HL-60/S4 treated with phorbol 12-myristate 13-acetate at 8.2 ng/mL for 4 days and 3 days (cell line): ENCODE results near the gene ZNF639.
"Not testable (repeated sequence)": the region's sequence is repeated elsewhere in the genome, so short reads cannot be mapped to it uniquely, and the experiment has no call there.

Source experiments
- in situ Hi-C: fragments of 300-500 bp; cut with MboI; formaldehyde crosslinking; loops from 2 replicates; pipeline ENCODE4 v1.15.0; 2022; ENCODE audit warnings: low sequenced_read_pairs

The ZNF639 gene

GRCh38 chr3:179322286-179323196 lies at the start of gene ZNF639:
Gene ZNF639 (plus strand): TSS chr3:179323031. CDS start chr3:179328294, 5,263 bp downstream.
- in situ Hi-C loops = no loop called here

- in situ Hi-C loops = not testable (repeated sequence)
Observed at GRCh38 chr3:179274434-179274833, 48.4 kb upstream of the ZNF639 start.

- in situ Hi-C loops = no loop called here
Observed at GRCh38 chr3:179276001-179276400, 46.8 kb upstream of the ZNF639 start.

- in situ Hi-C loops = no loop called here
Observed at GRCh38 chr3:179276743-179277142, 46.1 kb upstream of the ZNF639 start.

GRCh38 chr3:179278151-179278550 lies 44.7 kb upstream of the ZNF639 start:
- in situ Hi-C loops = no loop called here

- in situ Hi-C loops = no loop called here
Observed at GRCh38 chr3:179278932-179279693, 43.7 kb upstream of the ZNF639 start.

DNA sequence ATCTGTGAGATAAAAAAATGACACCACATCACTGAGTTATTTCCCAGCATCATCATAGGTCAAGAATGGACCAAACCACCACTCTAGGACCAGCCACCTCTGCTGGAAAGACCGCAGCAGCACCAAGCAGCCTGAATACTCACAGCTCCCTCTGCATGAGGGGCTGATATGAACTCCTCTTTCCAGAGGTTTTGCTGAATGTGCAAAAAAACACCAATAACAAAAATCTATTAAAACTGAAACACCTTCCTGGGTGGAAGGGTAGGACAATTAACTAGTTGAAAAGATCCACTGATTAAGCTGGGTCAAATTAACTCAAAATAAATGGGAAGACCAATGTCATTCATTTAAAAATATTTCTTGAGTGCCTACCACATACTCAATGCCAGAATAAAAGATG lies 43.0 kb upstream of the ZNF639 start:
- in situ Hi-C loops = no loop called here

- in situ Hi-C loops = no loop called here
Observed at GRCh38 chr3:179281825-179282224, 41.0 kb upstream of the ZNF639 start.

GRCh38 chr3:179286331-179286730 lies 36.5 kb upstream of the ZNF639 start:
- in situ Hi-C loops = no loop called here

DNA sequence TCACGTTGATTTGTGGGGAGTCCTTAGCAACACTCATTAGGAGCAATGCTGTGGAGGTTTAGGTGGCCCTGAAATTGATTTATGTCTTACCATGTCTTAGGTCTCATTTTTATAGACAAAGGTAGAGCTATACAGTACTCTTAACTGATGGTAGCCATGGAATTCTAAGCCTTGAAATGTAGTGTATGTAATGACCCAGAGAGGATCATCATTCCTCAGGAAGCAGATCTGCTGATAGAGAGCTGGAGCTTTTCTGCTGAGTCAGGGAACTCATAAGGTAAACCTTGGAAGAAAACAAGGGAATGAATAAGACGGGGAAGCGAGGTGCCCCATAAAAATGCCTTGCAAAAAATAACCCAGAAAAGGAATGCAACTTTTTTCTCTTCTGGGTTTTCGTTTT lies 34.0 kb upstream of the ZNF639 start:
- in situ Hi-C loops = no loop called here

DNA sequence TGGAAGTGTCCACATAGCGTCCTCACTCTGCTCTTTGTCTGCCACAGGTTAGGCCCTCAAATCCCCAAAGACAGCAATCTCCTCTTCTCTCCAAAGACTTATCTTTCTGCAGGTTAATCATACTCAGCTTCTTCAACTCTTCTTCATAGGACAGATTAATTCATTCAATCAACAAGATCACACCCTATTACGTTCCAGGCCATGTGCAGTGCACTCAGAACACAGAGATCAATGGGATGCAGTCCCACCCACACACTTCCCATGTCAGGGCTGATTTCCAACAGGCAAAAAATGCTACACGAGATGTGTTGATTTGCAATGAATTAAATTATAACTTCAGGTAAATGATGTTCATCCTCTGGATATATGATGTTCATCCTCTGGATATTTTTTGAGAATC lies 33.5 kb upstream of the ZNF639 start:
- in situ Hi-C loops = no loop called here

GRCh38 chr3:179292450-179292849 lies 30.4 kb upstream of the ZNF639 start:
- in situ Hi-C loops = no loop called here

GRCh38 chr3:179297971-179298725 lies 24.7 kb upstream of the ZNF639 start:
- in situ Hi-C loops = no loop called here

GRCh38 chr3:179299316-179299715 lies 23.5 kb upstream of the ZNF639 start:
- in situ Hi-C loops = no loop called here

DNA sequence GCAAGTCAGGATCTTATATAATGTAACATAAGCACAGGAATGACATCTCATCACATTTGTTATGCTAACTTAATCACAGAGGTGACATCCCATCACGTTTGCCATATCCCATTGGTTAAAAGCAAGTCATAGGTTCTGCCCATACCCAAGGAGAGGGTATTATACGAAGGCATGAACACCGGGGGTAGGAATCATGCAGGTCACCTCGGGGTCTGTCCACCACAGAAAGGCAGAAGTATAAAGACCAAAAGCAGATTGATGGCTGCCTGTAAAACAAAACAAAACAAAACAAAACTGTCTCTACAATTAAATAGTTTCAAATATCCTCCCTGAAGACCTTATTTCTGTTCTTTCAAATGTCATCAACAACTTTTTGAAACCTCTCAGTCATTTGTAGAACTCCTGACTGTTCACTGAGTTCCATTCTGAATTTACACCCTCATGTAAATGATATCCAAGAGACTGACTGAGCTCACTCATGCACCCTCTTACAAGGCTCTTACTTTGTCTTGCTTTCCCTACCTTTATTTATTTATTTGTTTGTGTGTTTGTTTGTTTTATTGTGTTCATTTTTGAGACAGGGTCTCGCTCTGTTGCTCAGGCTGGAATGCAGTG lies 22.7 kb upstream of the ZNF639 start:
- in situ Hi-C loops = no loop called here

DNA sequence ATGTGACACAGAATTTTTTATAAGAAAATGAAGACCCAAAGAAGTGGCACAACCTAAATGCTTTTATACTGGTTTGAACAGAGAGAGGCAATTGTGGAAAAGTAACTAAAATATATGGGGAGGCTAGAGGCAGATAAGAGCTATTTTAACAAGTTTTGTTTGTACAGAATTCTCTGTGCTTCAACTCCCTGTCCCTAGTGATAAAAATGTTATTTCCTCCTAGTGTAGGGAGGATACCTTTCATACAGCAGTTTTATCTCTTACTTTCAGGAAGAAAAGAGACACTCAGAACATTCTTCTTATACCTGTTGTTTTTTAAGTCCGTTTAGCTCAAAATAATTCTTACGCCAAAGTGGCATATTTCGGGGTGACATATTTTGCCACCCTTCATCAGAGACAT lies 21.2 kb upstream of the ZNF639 start:
- in situ Hi-C loops = no loop called here

- in situ Hi-C loops = no loop called here
Observed at GRCh38 chr3:179302111-179302510, 20.7 kb upstream of the ZNF639 start.

- in situ Hi-C loops = no loop called here
Observed at GRCh38 chr3:179304605-179305004, 18.2 kb upstream of the ZNF639 start.

DNA sequence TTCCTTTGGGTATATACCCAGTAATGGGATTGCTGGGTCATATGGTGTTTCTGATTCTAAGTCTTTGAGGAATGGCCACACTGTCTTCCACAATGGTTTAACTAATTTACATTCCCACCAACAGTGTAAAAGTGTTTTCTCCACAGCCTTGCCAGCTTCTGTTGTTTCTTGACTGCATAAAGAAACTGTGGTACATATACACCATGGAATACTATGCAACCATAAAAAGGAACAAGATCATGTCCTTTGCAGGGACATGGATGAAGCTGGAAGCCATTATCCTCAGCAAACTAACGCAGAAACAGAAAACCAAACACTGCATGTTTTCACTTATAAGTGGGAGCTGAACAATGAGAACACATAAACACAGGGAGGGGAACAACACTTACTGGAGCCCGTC lies 15.5 kb upstream of the ZNF639 start:
- in situ Hi-C loops = not testable (repeated sequence)

GRCh38 chr3:179308001-179308400 lies 14.8 kb upstream of the ZNF639 start:
- in situ Hi-C loops = no loop called here
